K562 (cell line): ENCODE measurements around the gene KRTAP10-8. TPM values are rescaled to one million over a fixed set of nuclear protein-coding genes. Genes with fewer than 3 reads are reported as not detected.

Experiments used
- AFF1 ChIP-seq, 2 experiments: fragments of 450-650 bp; IDR thresholded peaks; 2 replicates each; pipeline ENCODE4 v1.6.1; 2018; ENCODE audit warnings: mild to moderate bottlenecking in 2 of 2, low read depth in 1 of 2; ENCODE audit not compliant: partially characterized antibody in 2 of 2
- ATF6 ChIP-seq: sonication (generic); formaldehyde crosslinking; IDR thresholded peaks from 2 replicates; pipeline ENCODE4 v1.4.0; 2020; ENCODE audit warnings: mild to moderate bottlenecking, missing genetic modification reagents
- CBFB ChIP-seq: sonication (generic); formaldehyde crosslinking; IDR thresholded peaks from 2 replicates; pipeline ENCODE4 v1.4.0; 2020; ENCODE audit warnings: mild to moderate bottlenecking, missing genetic modification reagents
- CEBPZ ChIP-seq: fragments of 150-350 bp; IDR thresholded peaks from 2 replicates; pipeline ENCODE4 v1.6.1; 2014; ENCODE audit warnings: low read depth, mild to moderate bottlenecking, low read length, borderline replicate concordance
- GATAD2B ChIP-seq: fragments of 450-650 bp; IDR thresholded peaks from 2 replicates; pipeline ENCODE4 v1.6.1; 2017; ENCODE audit warnings: mild to moderate bottlenecking, borderline replicate concordance
- LCOR ChIP-seq: sonication (generic); formaldehyde crosslinking; IDR thresholded peaks from 2 replicates; pipeline ENCODE4 v1.8.0; 2022; ENCODE audit warnings: mild to moderate bottlenecking, missing genetic modification reagents
- POLR2AphosphoS5 ChIP-seq: IDR thresholded peaks from 2 replicates; pipeline ENCODE4 v1.6.1; 2011; ENCODE audit warnings: mild to moderate bottlenecking, low read depth, low read length, moderate library complexity; ENCODE audit not compliant: control insufficient read depth, insufficient read depth
- RBM22 ChIP-seq: fragments of 200-400 bp; formaldehyde crosslinking; IDR thresholded peaks from 2 replicates; pipeline ENCODE4 v1.6.1; 2018; ENCODE audit warnings: low read length, low read depth; ENCODE audit not compliant: poor library complexity, severe bottlenecking
- ZNF224 ChIP-seq: sonication (generic); formaldehyde crosslinking; IDR thresholded peaks from 2 replicates; pipeline ENCODE4 v1.8.0; 2022; ENCODE audit warnings: mild to moderate bottlenecking, missing genetic modification reagents
- ZNF449 ChIP-seq: fragments of 250-450 bp; sonication (Bioruptor Pico); IDR thresholded peaks from 2 replicates; pipeline ENCODE4 v1.8.0; 2022; ENCODE audit warnings: moderate library complexity, mild to moderate bottlenecking, inconsistent platforms
- ZNF644 ChIP-seq: fragments of 200-800 bp; sonication (Bioruptor generic); IDR thresholded peaks from 2 replicates; pipeline ENCODE4 v1.6.1; 2016; ENCODE audit warnings: low read depth, missing genetic modification characterization, missing compliant biosample characterization
- polyA plus RNA-seq, 8 experiments: library from polyadenylated mRNA; depleted of rRNA in 4 of 8; stranded (reverse) in 5 of 8; unstranded in 3 of 8; fragments of >200 nt; fragmentation: Nextera tagmentation in 2 of 8; fragmentation: Illumina TruSeq in 1 of 8; extraction: Ambion mirVana in 2 of 8; extraction: Trizol in 1 of 8; gene quantifications; 2 replicates each; pipeline versions ENCODE4 v1.2.1 to v1.2.3, GENCODE V29; 2011 to 2014; ENCODE audit warnings: inconsistent platforms in 1 of 8, missing spikeins in 1 of 8
- total RNA-seq, 7 experiments: library from RNA; depleted of rRNA in 6 of 7; stranded (reverse); fragments of >200 nt in 6 of 7; fragmentation: Illumina TruSeq in 2 of 7; extraction: Trizol in 2 of 7; gene quantifications; 2 replicates each; pipeline versions ENCODE4 v1.2.1 to v1.2.3, GENCODE V29; 2011 to 2021; ENCODE audit warnings: low replicate concordance in 1 of 7

Gene KRTAP10-8
- total and polyA plus RNA-seq, 9 of the 15 experiments (the other 6 are each of a cell fraction or from before 2014, with no cell fraction given), result not detected

GRCh38 chr21:44603109-44603875 is 8.6 kb upstream of the KRTAP10-8 start (continued):
- no peak for TF ChIP-seq AFF1 (IDR thresholded peaks at IDR 0.05; ENCODE audit: low read depth in 1 of 2, partially characterized antibody in 2 of 2)
- no peak for TF ChIP-seq ZNF644
- TF ChIP-seq RBM22, result no peak
- no peak for TF ChIP-seq ZNF224 (CRISPR knock-in tag)
- TF ChIP-seq ZNF449 (CRISPR knock-in tag), result no peak
- no peak for TF ChIP-seq LCOR (CRISPR knock-in tag)
- no peak for TF ChIP-seq POLR2AphosphoS5
- TF ChIP-seq GATAD2B, result no peak
- TF ChIP-seq ATF6 (CRISPR knock-in tag), result no peak
- no peak for TF ChIP-seq CBFB (CRISPR knock-in tag)
- TF ChIP-seq CEBPZ, result no peak
